ENCODE data around the gene KRTCAP2.
A peak's percentile ranks its signal among the peaks of the same experiment; 100 is the strongest.
"Not testable (repeated sequence)": the region's sequence is repeated elsewhere in the genome, so short reads cannot be mapped to it uniquely, and the experiment has no call there.

The KRTCAP2 gene

GRCh38 chr1:155167166-155168104, 5.7 kb downstream of the KRTCAP2 start:
- peak; percentile 86 for DNase-seq

GRCh38 chr1:155166471-155167165, 6.5 kb downstream of the KRTCAP2 start:
- DNase-seq, result peak; percentile 40

GRCh38 chr1:155166051-155166470, 7.0 kb downstream of the KRTCAP2 start:
- DNase-seq, result no peak

GRCh38 chr1:155164625-155165024, 8.5 kb downstream of the KRTCAP2 start:
- not testable (repeated sequence) for DNase-seq

GRCh38 chr1:155163785-155164184, 9.3 kb downstream of the KRTCAP2 start:
- DNase-seq, result not testable (repeated sequence)

DNA sequence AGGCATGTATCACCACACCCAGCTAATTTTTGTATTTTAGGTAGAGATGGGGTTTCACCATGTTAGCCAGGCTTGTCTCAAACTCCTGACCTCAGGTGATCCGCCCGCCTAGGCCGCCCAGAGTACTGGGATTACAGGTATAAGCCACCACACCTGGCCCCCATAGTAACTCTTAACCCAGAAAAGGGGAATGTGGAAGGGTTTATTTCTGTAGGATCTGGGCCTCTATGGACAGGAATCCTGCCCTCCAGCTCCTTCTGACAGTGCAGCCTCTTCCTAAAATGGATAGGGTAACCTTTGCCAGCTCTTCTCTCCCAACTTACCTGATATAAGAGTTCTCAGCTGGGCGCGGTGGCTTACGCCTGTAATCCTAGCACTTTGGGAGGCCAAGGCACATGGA, 10.5 kb downstream of the KRTCAP2 start:
- DNase-seq, result not testable (repeated sequence)

GRCh38 chr1:155160128-155160527, 13.0 kb downstream of the KRTCAP2 start:
- DNase-seq, result no peak

DNA sequence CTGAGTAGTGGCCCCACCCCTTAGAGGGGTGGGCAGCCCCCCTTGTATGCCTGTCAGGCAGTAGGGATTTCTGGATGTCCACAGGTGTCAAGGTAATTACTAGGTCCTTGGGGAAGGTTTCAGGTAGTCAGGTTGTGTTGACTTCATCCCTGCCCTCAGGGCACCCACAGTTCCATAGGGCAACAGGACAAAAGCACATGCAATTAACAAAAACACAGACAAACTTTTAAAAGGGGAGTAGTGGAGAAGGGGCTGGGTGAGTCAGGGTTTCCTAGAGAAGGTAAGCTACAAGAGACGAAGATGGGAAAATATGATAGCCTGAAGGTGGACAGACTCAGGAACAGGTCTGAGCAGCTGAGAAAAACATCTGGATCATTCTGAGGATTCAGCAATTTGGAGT, 14.1 kb downstream of the KRTCAP2 start:
- no peak for DNase-seq

DNA sequence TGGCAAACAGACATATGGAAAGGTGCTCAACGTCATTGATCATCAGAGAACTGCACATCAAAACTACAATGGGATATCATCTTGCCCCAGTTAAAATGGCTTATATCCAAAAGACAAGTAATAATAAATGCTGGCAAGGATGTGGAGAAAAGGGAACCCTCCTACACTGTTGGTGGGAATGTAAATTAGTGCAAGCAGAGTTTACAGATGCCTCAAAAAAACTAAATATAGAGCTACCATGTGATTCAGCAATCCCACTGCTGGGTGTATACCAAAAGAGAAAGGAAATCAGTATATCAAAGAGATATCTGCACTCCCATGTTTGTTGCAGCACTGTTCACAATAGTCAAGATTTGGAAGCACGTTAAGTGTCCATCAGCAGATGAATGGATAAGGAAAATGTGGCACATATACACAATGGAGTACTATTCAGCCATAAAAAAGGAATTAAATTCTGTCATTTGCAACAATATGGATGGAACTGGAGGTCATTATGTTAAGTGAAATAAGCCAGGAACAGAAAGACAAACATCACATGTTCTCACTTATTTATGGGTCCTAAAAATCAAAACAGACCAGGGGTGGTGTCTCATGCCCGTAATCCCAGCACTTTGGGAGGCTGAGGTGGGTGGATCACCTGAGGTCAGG, 17.0 kb downstream of the KRTCAP2 start:
- DNase-seq, result not testable (repeated sequence)

DNA sequence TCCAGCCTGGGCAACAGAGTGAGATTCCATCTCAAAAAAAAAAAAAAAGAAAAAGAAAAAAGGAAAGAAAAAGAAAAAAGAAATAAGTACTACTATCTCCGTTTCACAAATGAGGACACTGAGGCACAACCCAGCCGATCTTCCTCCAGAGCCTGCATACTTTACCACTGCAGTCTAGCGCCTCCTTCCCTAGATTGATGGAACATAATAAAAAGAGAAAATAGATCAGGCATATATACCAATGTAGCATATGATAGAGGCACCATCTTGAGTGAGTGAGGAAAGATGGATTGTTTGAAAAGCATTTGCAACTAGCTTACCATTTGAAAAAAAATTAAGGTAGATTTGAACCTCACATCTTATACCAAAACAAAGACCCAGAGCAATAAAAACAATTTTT, 27.6 kb downstream of the KRTCAP2 start:
- DNase-seq, result no peak

DNA sequence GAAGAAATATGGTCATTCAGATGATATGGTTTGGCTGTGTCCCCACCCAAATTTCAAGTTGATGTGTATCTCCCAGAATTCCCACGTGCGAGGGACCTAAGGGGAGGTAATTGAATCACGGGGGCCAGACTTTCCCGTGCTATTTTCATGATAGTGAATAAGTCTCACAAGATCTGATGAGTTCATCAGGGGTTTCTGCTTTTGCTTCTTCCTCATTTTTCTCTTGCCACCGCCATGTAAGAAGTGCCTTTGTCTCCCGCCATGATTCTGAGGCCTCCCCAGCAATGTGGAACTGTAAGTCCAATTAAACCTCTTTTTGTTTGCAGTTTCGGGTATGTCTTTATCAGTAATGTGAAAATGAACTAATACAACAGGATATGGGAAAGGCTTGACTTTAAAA, 31.4 kb downstream of the KRTCAP2 start:
- DNase-seq, result no peak

GRCh38 chr1:155140630-155140953, 32.5 kb downstream of the KRTCAP2 start:
- no peak for DNase-seq

- DNase-seq, result peak; percentile 75
Observed at GRCh38 chr1:155139895-155140629, 33.0 kb downstream of the KRTCAP2 start, which contains the start of gene DPM3. TSS of gene DPM3 (minus strand) at chr1:155140531. CDS start at chr1:155140240, 291 bp downstream.

DNA sequence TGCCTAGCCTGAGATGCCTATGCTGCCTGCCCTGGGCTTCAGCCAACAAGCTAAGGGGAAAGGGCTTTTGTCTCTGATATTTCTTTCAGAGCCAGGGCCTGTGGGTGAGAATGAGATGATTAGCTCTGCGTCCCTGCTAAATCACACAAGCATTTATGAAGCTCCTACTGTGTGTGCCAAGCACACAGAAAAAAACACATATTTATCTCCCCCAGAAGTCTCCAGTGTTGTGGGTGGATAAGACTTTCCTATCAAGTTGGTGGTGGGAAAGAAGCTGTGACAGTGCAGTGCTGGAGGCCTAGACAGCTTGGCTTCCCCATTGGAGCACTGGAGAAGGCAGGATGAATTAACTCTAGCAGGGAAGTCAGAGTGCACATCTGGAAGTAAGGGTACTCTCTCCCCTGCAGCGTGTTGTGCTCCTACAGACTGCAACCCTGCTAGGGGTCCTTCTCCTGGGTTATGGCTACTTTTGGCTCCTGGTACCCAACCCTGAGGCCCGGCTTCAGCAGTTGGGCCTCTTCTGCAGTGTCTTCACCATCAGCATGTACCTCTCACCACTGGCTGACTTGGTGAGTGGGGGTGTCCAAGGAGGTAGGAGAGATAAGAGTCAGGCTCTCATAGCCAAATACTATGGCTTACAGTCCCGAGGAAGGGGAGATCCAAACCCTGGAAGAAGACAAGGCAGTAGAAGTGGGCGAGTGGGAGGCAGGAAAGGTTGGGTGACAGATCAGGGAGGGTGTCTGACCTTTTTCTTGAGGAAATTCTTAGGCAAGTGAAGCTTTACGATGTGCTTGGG, 35.8 kb downstream of the KRTCAP2 start:
- DNase-seq, result no peak

DNA sequence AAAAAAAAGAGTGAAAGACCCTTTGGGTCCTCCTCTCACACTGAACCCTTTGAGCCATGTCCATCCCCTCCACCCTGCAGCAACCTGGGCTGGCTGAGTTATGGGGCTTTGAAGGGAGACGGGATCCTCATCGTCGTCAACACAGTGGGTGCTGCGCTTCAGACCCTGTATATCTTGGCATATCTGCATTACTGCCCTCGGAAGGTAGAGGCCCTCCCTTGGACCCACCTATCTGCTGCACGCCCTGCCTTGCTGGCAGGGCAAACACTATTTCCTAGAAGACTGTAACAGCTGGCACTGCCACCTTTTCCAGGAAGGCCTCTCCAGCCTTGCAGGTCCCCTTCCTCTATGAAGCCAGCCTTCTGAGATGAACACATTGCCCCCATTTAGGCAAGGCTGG, 36.4 kb downstream of the KRTCAP2 start:
- DNase-seq, result no peak

GRCh38 chr1:155135415-155136028, 37.6 kb downstream of the KRTCAP2 start, which contains the start of gene SLC50A1:
TSS of gene SLC50A1 (plus strand) at chr1:155135852. CDS start at chr1:155135912, 60 bp downstream.
- peak; percentile 93 for DNase-seq

DNA sequence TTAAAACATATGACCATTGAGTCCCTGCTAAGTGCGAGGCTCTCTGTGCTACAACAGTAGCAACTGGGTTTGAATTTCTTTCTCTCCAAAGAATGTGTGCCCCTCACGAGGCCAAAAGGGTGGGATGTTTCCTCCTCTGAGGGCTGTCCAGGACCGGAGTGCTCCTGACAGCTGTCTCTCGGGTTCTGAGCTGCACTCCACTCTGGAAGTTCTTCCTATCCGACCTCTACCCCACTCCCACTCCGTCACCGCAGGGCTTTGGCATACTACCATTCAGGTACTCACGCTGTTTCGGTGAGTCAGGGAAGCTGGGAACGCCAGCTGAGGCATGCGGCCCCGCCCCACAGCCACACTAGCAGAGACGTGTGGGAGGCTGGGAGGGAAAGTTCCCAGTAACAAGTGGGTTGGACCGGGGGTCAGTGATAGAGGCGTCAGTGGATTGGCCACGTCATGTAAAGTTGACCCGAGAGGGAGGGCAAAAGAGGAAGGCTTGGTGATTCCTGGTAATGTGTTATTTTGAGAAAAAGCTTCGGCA, 38.2 kb downstream of the KRTCAP2 start:
- DNase-seq, result peak; percentile 81

DNA sequence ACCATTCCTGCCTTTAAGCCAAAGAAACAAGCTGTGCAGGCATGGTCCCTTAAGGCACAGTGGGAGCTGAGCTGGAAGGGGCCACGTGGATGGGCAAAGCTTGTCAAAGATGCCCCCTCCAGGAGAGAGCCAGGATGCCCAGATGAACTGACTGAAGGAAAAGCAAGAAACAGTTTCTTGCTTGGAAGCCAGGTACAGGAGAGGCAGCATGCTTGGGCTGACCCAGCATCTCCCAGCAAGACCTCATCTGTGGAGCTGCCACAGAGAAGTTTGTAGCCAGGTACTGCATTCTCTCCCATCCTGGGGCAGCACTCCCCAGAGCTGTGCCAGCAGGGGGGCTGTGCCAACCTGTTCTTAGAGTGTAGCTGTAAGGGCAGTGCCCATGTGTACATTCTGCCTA, 38.8 kb downstream of the KRTCAP2 start:
- no peak for DNase-seq

GRCh38 chr1:155133799-155134281, 39.3 kb downstream of the KRTCAP2 start:
- DNase-seq, result no peak

- DNase-seq, result no peak
Observed at GRCh38 chr1:155131856-155132255, 41.2 kb downstream of the KRTCAP2 start.

DNA sequence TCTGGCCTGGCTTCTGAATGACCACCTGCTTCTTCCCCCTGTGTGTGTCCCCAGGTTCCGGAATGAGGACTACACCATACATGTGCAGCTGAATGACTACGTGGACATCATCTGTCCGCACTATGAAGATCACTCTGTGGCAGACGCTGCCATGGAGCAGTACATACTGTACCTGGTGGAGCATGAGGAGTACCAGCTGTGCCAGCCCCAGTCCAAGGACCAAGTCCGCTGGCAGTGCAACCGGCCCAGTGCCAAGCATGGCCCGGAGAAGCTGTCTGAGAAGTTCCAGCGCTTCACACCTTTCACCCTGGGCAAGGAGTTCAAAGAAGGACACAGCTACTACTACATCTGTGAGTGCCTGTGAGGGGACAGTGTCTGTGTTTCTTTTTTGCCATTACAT, 41.8 kb downstream of the KRTCAP2 start:
- no peak for DNase-seq
